GM19238 (cell line): Measurements from ENCODE around the gene SHISAL2A.
"Not testable (repeated sequence)": the region's sequence is repeated elsewhere in the genome, so short reads cannot be mapped to it uniquely, and the experiment has no call there.

Source experiments
- DNase-seq: peaks from one replicate; pipeline ENCODE4 v3.0.0; 2011; ENCODE audit warnings: low spot score; ENCODE audit not compliant: insufficient read length

Gene SHISAL2A

GRCh38 chr1:52683367-52683940, 50.5 kb downstream of the SHISAL2A start:
- DNase-seq: no peak

DNA sequence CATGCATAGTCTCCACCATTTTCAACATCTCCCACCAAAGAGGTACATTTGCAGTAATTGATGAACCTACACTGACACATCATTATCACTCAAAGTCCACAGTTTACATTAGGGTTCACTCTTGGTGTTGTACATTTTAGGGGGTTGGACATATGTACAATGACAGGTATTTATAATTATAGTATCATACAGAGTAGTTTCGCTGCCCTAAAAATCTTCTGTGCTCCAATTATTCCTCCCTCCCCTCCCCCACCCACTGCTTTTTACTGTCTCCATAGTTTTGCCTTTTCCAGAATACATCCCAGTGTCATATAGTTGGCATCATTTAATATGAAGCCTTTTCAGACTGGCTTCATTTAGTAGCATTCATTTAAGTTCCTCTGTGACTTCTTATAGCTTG, 51.6 kb downstream of the SHISAL2A start:
- no peak for DNase-seq

DNA sequence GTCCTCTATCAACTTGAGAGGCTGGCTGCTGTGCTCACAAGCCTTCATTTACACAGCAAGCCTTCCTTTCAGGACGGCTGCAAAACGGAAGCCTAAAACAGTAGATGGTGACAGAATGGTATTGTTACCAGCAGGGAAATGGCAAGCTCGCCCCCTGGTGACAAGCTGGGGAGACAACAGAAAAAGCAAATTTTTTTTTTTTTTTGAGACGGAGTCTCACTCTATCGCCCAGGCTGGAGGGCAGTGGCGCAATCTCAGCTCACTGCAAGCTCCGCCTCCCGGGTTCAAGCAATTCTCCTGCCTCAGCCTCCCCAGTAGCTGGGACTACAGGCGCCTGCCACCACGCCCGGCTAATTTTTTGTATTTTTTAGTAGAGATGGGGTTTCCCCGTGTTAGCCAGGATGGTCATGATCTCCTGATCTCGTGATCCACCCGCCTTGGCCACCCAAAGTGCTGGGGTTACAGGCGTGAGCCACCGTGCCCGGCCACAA, 53.3 kb downstream of the SHISAL2A start:
- DNase-seq: peak; percentile 61

GRCh38 chr1:52686830-52687229, 53.9 kb downstream of the SHISAL2A start:
- no peak for DNase-seq

GRCh38 chr1:52691821-52692220, 58.9 kb downstream of the SHISAL2A start:
- DNase-seq: no peak

DNA sequence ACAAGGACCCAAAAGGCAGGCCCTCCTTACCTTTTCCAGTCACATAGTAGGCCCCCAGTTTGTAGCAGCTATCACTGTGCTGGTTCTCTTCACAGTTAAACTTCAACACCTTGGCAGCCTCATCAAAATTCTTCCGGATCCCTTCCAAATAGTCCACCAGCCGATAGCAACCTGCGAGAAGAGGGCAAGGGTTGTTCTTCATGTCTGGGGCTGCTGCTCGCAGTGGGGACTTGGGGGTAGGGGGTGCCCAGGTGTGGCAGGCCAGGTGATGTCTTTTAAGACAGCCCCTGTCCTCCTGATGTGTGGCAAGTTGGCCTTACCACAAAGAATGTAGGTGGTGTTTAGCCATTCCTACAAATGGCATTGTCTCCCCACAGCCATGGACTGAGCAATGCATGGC, 59.7 kb downstream of the SHISAL2A start:
- DNase-seq: no peak

DNA sequence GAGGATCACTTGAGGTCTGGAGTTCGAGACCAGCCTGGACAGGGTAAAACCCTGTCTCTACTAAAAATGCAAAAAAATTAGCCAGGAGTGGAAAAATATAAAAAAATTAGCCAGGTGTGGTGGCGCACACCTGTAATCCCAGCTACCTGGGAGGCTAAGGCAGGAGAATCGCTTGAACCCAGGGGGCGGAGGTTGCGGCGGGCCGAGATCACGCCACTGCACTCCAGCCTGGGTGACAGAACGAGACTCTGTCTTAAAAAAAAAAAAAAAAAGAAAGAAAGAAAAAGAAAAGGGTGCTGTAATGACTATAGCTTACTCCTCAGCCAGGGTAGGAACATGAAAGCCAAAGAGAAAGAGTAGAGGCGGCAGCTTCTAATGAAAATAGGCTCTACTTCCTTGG, 60.4 kb downstream of the SHISAL2A start:
- not testable (repeated sequence) for DNase-seq

DNA sequence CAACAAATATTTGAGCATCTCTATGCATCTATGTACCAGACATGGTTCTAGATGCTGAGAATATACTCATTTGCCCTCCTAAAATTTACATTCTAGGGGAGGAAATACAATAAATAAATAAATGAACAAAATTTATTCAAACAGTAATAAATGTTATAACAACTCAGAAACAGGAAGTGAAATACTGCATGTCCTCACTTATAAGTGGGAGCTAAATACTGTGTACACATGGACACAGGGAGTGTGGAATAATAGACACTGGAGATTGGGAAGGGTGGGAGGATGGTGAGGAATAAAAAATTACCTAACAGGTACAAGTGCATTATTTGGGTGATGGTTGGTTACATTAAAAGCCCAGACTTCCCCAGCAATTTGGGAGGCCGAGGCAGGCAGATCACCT, 60.9 kb downstream of the SHISAL2A start:
- no peak for DNase-seq

DNA sequence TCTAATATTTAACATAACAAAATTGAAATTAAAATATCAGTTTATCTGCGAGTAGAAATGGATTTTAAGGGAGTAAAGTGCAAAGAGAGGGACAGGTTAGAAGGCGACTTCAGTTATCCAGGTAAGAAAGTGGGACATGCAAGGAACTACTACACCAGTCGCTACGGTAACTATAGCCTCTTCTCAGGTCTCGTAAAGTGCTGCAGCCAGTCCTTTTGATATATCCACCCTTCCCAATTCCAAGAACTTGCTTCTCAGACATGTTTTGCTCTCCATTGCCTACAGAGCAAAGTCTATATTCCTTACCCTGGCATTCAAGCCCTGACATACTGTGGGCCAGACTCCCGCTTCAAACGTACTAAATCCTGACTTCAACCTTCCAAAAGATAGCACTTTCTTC, 62.7 kb downstream of the SHISAL2A start:
- DNase-seq: no peak

GRCh38 chr1:52697795-52698674, 65.1 kb downstream of the SHISAL2A start, which contains the start of gene COA7:
Gene COA7, minus strand, starts transcription at chr1:52698347. Its CDS starts 21 bp downstream, at chr1:52698326.
- DNase-seq: peak; percentile 50

GRCh38 chr1:52702886-52703787, 70.2 kb downstream of the SHISAL2A start:
- DNase-seq: peak; percentile 76

- DNase-seq: no peak
These were observed 73.2 kb downstream of the SHISAL2A start for GRCh38 chr1:52706136-52706670.
